ENCODE results near the gene IGSF8. TPM values are rescaled to one million over a fixed set of nuclear protein-coding genes. Genes with fewer than 3 reads are reported as not detected.
"Not testable (repeated sequence)": the region's sequence is repeated elsewhere in the genome, so short reads cannot be mapped to it uniquely, and the experiment has no call there.

The IGSF8 gene
- polyA plus RNA-seq, 1 donor from 2014 or later = 35.4 TPM

- no peak overlapping the region for H3K4me3 Mint-ChIP-seq
- no peaks in the 10 kb centered on the region for H3K9me3 Mint-ChIP-seq
- H3K27me3 Mint-ChIP-seq = peaks cover 12% of the 10 kb centered on the region
- H3K27ac Mint-ChIP-seq = no peak overlapping the region
- no peaks in the 10 kb centered on the region for H3K36me3 Mint-ChIP-seq
- no peaks in the 10 kb centered on the region for H3K4me1 Mint-ChIP-seq
Measured at GRCh38 chr1:160130486-160130885, 32.1 kb upstream of the IGSF8 start.

- Mint-ChIP-seq H3K36me3 (no peaks in the 10 kb centered on the region), H3K27me3 (peaks cover 12% of the 10 kb centered on the region), H3K4me3 (no peak overlapping the region), H3K9me3 (no peaks in the 10 kb centered on the region), H3K4me1 (no peaks in the 10 kb centered on the region), H3K27ac (no peak overlapping the region)
Measured at GRCh38 chr1:160129966-160130365, 31.5 kb upstream of the IGSF8 start.

GRCh38 chr1:160129558-160129957, 31.1 kb upstream of the IGSF8 start:
- no peak overlapping the region for H3K4me3 Mint-ChIP-seq
- H3K27ac Mint-ChIP-seq = no peak overlapping the region
- no peaks in the 10 kb centered on the region for H3K9me3 Mint-ChIP-seq
- no peaks in the 10 kb centered on the region for H3K4me1 Mint-ChIP-seq
- peaks cover 14% of the 10 kb centered on the region for H3K27me3 Mint-ChIP-seq
- H3K36me3 Mint-ChIP-seq = no peaks in the 10 kb centered on the region

- Mint-ChIP-seq H3K27ac (no peak overlapping the region), H3K4me1 (no peaks in the 10 kb centered on the region), H3K4me3 (no peak overlapping the region), H3K27me3 (peaks cover 15% of the 10 kb centered on the region), H3K9me3 (no peaks in the 10 kb centered on the region), H3K36me3 (no peaks in the 10 kb centered on the region)
Measured at GRCh38 chr1:160129046-160129445, 30.6 kb upstream of the IGSF8 start.

- Mint-ChIP-seq H3K4me3 (no peak overlapping the region), H3K36me3 (no peaks in the 10 kb centered on the region), H3K27me3 (peaks cover 15% of the 10 kb centered on the region), H3K27ac (no peak overlapping the region), H3K4me1 (no peaks in the 10 kb centered on the region), H3K9me3 (no peaks in the 10 kb centered on the region)
Measured at GRCh38 chr1:160128636-160129035, 30.2 kb upstream of the IGSF8 start.

- H3K36me3 Mint-ChIP-seq = no peaks in the 10 kb centered on the region
- no peak overlapping the region for H3K27ac Mint-ChIP-seq
- no peaks in the 10 kb centered on the region for H3K4me1 Mint-ChIP-seq
- peaks cover 14% of the 10 kb centered on the region for H3K27me3 Mint-ChIP-seq
- H3K9me3 Mint-ChIP-seq = no peaks in the 10 kb centered on the region
- no peak overlapping the region for H3K4me3 Mint-ChIP-seq
Measured at GRCh38 chr1:160127865-160128523, 29.6 kb upstream of the IGSF8 start.

GRCh38 chr1:160127381-160127780, 29.0 kb upstream of the IGSF8 start:
- H3K9me3 Mint-ChIP-seq = no peaks in the 10 kb centered on the region
- H3K27me3 Mint-ChIP-seq = peaks cover 11% of the 10 kb centered on the region
- no peaks in the 10 kb centered on the region for H3K36me3 Mint-ChIP-seq
- H3K4me1 Mint-ChIP-seq = no peaks in the 10 kb centered on the region
- no peak overlapping the region for H3K4me3 Mint-ChIP-seq
- no peak overlapping the region for H3K27ac Mint-ChIP-seq

GRCh38 chr1:160126342-160126741, 27.9 kb upstream of the IGSF8 start:
- not testable (repeated sequence) for H3K36me3 Mint-ChIP-seq, H3K27ac Mint-ChIP-seq, H3K9me3 Mint-ChIP-seq, H3K4me1 Mint-ChIP-seq, H3K4me3 Mint-ChIP-seq
- peaks cover 11% of the 10 kb centered on the region for H3K27me3 Mint-ChIP-seq

GRCh38 chr1:160125746-160126145, 27.3 kb upstream of the IGSF8 start:
- H3K27ac Mint-ChIP-seq = no peak overlapping the region
- H3K4me3 Mint-ChIP-seq = no peak overlapping the region
- no peaks in the 10 kb centered on the region for H3K9me3 Mint-ChIP-seq
- H3K36me3 Mint-ChIP-seq = no peaks in the 10 kb centered on the region
- H3K27me3 Mint-ChIP-seq = peaks cover 9% of the 10 kb centered on the region
- H3K4me1 Mint-ChIP-seq = no peaks in the 10 kb centered on the region

- H3K27me3 Mint-ChIP-seq = peaks cover 7% of the 10 kb centered on the region
- H3K4me3 Mint-ChIP-seq = no peak overlapping the region
- no peaks in the 10 kb centered on the region for H3K36me3 Mint-ChIP-seq
- no peaks in the 10 kb centered on the region for H3K4me1 Mint-ChIP-seq
- no peaks in the 10 kb centered on the region for H3K9me3 Mint-ChIP-seq
- H3K27ac Mint-ChIP-seq = no peak overlapping the region
Measured at GRCh38 chr1:160124705-160125478, 26.5 kb upstream of the IGSF8 start.

GRCh38 chr1:160123726-160124125, 25.3 kb upstream of the IGSF8 start:
- no peak overlapping the region for H3K4me3 Mint-ChIP-seq
- H3K27ac Mint-ChIP-seq = no peak overlapping the region
- H3K9me3 Mint-ChIP-seq = no peaks in the 10 kb centered on the region
- no peaks in the 10 kb centered on the region for H3K36me3 Mint-ChIP-seq
- H3K4me1 Mint-ChIP-seq = no peaks in the 10 kb centered on the region
- H3K27me3 Mint-ChIP-seq = peaks cover 7% of the 10 kb centered on the region

- Mint-ChIP-seq H3K9me3 (no peaks in the 10 kb centered on the region), H3K4me1 (peaks cover 0 to 1% (median 0%) of the 10 kb centered on the region in 3 donors), H3K36me3 (no peaks in the 10 kb centered on the region), H3K27ac (no peak overlapping the region), H3K4me3 (no peak overlapping the region), H3K27me3 (peaks cover 3% of the 10 kb centered on the region)
Measured at GRCh38 chr1:160122978-160123495, 24.6 kb upstream of the IGSF8 start.

GRCh38 chr1:160121388-160121787, 23.0 kb upstream of the IGSF8 start:
- Mint-ChIP-seq H3K27ac (no peak overlapping the region), H3K9me3 (no peaks in the 10 kb centered on the region), H3K27me3 (peaks cover 12% of the 10 kb centered on the region), H3K4me3 (no peak overlapping the region), H3K36me3 (no peaks in the 10 kb centered on the region), H3K4me1 (peaks cover 0 to 1% (median 0%) of the 10 kb centered on the region in 3 donors)

GRCh38 chr1:160120797-160121196, 22.4 kb upstream of the IGSF8 start:
- Mint-ChIP-seq H3K9me3 (no peaks in the 10 kb centered on the region), H3K27me3 (peaks cover 13% of the 10 kb centered on the region), H3K4me3 (no peak overlapping the region), H3K36me3 (no peaks in the 10 kb centered on the region), H3K27ac (no peak overlapping the region), H3K4me1 (peaks cover 0 to 1% (median 0%) of the 10 kb centered on the region in 3 donors)

GRCh38 chr1:160118928-160119327, 20.5 kb upstream of the IGSF8 start:
- Mint-ChIP-seq H3K27me3 (peaks cover 12% of the 10 kb centered on the region), H3K36me3 (no peaks in the 10 kb centered on the region), H3K9me3 (no peaks in the 10 kb centered on the region), H3K4me3 (no peak overlapping the region), H3K27ac (no peak overlapping the region), H3K4me1 (peaks cover 0 to 1% (median 0%) of the 10 kb centered on the region in 3 donors)

GRCh38 chr1:160117709-160118183, 19.3 kb upstream of the IGSF8 start:
- H3K4me1 Mint-ChIP-seq = peaks cover 0 to 1% (median 0%) of the 10 kb centered on the region in 3 donors
- no peaks in the 10 kb centered on the region for H3K36me3 Mint-ChIP-seq
- H3K4me3 Mint-ChIP-seq = no peak overlapping the region
- H3K27me3 Mint-ChIP-seq = peaks cover 12% of the 10 kb centered on the region
- no peak overlapping the region for H3K27ac Mint-ChIP-seq
- H3K9me3 Mint-ChIP-seq = no peaks in the 10 kb centered on the region

All from IgD-negative memory B cell (primary cell).